HG02798 (cell line): ENCODE data around the gene CYFIP2.

ENCODE experiments used
- ATAC-seq: cut with Tn5 transposase; IDR thresholded peaks from one replicate; pipeline ENCODE4 v1.9.1; 2021; ENCODE audit warnings: mild to moderate bottlenecking; ENCODE audit not compliant: unreplicated experiment, poor library complexity

CYFIP2 gene

GRCh38 chr5:157253547-157253946 lies 12.4 kb upstream of the CYFIP2 start:
- peak; percentile 49 for ATAC-seq

GRCh38 chr5:157258450-157258849 lies 7.5 kb upstream of the CYFIP2 start:
- no peak for ATAC-seq

DNA sequence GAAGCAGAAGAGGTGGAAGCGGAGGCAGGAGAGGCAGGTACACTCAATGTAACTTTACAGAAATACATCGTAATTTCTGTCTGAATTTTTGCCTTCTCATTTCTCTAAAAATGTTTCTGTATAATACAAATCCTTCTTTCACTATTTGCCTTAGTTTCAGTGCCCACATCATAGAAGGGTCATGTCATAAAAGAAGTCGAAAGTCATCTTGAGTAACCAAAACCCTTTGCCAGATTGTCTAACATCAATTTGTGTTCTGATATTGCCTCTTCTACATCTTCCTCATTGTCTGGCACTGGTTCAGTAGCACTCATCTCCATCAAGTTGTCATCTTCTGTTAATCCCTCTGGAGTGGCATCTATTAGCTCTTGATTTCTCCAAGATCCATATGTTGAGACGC lies 6.2 kb upstream of the CYFIP2 start:
- no peak for ATAC-seq

- ATAC-seq: no peak
Measured at GRCh38 chr5:157263496-157264090, 2.3 kb upstream of the CYFIP2 start.

GRCh38 chr5:157266286-157267007 lies 524 bp downstream of the CYFIP2 start:
- ATAC-seq: peak; percentile 64

DNA sequence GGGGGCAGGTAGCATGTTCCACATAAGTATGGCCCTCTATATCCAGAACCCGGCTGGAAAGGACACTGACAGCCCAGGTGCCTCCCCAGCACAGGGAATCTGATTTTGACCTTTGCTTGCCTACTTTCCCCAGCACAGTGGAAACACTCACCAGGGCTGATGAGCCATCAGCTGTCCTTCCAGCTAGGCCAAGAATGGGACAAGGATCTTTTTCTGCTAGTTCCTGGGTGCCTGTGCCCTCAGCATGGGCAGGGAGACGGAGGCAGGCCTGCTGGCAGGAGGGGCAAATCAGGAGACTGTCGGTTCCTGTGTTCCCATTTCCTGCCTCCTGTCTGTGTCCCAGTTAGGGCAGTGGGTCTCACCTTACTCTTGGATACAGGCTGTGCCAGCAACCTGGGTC lies 1.1 kb downstream of the CYFIP2 start:
- no peak for ATAC-seq

DNA sequence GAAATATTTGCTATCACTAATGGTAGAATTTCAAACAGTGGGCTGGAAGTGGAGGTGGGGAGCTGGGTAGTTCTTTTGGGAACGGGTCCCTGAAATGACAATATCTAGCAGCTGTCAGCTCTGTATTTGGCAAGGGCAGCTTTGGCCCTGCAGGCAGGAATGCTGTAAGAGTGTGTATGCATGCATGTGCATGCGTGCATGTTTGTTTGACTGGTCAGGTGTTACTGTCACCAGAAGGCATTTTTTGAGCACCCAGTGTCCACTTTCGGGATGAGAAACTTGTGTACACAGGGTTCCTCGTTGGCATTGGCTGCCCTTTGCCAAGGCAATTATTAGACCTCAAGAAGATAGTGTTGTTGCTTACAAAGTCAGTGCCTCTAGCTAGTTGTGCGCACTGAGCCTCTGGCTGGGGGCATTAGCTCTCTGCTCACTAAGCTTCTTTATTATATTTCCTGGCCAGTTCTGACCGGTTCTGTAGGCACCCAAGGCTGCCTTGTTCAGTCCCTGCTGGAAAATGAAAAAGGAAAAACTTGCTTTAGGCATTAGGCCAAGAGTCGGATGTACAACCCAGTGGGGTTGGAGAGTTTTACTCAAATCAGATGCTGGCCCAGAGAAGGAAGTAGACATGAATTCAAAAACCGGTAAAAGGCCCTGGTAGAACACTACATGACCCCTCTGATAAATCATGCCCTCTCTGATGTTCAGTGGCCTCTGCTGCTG lies 2.0 kb downstream of the CYFIP2 start:
- no peak for ATAC-seq

- no peak for ATAC-seq
Measured at GRCh38 chr5:157269165-157269671, 3.3 kb downstream of the CYFIP2 start.

DNA sequence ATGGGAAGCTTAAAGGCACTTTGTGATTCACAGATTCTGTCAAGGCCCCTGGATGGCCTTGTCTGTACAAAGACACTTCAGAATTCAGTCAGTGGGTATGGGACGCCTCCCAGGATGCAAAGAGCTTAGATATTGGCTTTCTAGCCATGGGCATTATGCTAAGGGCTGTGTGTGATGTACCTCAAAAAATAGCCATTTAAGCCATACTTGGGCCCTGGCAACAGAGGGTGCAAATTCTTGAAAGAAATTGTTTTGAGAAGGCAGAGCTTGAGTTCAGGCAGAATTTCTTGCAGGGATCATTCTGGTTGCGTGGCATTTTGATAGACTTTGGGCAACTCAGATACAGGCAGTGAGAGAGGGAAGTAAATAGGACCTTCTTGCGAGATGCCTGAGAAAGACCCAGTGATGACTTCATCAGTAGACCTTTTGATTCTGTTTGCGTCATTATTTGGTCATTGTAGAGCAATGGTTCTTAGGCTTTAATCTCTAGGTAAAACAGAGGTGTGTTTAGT lies 3.9 kb downstream of the CYFIP2 start:
- ATAC-seq: no peak

DNA sequence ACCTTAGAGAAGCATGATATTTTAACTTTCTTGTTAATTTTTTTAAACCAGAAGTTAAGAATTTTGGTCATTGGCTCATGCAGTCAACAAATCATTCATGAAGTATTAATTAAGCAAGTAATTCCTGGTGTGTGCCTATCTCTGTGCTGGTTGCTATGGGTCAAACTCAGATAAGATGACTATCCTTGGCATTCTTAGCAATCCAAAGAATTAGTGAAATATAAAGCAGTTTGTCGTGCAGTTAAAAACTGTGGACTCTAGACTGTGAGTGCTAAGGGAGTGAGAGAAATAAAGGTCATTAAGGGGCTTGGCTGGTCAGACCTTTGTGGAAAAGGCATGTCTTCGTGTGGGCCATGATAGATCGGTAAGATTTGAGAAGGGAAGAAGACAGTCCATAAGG lies 4.8 kb downstream of the CYFIP2 start:
- ATAC-seq: no peak

DNA sequence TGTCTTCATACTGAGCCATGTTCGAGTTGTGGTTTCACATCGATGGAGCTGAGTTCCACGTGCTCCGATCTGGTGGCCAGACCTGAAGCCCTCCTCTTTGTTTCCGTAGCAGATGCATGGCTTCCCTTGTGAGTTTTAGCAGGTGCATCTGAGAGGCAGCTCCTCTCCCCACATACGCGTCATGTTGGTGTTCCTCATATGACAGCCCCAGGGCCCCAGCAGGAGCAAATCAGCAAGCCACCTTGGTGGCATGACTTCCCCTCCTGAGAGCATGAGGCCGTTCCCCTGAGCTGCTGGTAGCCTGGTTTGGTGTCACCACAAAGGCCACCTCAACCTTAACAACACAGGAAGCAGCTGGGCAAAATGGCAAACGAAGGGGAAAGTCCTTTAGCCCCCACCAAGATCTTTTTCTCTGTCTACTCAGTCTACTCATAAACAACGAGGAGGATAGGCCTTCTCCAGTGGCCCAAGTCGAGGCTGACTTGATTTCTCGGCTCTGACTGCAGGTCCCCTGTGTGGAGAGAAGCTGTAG lies 5.9 kb downstream of the CYFIP2 start:
- ATAC-seq: peak; percentile 90

- ATAC-seq: peak; percentile 56
Measured at GRCh38 chr5:157273131-157273556, 7.2 kb downstream of the CYFIP2 start.

DNA sequence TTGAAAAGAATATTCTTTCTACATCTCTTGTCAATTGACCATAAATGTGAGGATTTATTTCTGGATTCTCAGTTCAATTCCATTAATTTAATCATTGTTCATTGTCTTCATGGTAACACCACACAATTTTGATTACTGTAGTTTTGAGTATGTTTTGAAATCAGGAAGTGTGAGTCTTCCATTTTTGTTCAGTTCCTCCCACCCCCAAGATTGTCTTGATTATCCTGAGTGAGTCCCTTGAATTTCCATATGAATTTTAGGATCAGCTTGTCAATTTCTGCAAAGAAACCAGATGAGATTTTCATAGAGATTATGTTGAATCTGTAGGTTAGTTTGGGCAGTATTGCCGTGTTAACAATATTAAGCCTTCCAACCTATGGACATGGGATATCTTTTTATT lies 9.5 kb downstream of the CYFIP2 start:
- ATAC-seq: no peak

DNA sequence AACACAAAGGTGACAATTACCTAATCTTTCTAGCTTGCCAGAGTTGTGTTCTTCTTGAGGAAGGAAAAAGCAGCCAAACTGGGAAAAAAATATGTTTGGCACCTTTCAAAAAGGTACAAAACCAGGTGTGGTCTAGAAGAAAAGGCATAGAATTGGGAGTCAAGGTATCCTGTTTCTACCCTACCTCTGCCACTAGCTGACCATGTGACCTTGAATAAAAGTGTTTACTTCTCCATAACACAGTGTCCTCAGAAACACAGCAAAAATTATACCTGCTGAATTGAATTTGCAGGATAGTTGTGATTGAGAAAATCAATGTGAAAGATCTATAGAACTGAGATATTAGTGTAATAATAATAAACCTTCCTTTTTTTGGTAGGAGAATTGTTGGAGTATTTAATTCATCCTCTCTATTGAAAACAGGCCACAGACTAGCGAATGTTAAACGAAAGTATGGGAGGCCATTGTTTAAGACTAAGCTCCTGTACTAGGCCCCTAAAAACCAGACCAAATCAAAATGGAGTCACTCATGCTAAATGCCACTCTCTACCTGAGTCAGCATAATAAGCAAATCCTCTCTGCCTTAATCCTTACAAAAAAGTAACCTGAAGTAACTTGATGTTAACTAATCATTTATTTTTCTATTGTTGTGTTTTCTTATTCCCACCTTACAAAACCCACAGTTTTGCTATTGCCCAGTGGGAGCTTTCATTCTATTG lies 12.6 kb downstream of the CYFIP2 start:
- no peak for ATAC-seq

DNA sequence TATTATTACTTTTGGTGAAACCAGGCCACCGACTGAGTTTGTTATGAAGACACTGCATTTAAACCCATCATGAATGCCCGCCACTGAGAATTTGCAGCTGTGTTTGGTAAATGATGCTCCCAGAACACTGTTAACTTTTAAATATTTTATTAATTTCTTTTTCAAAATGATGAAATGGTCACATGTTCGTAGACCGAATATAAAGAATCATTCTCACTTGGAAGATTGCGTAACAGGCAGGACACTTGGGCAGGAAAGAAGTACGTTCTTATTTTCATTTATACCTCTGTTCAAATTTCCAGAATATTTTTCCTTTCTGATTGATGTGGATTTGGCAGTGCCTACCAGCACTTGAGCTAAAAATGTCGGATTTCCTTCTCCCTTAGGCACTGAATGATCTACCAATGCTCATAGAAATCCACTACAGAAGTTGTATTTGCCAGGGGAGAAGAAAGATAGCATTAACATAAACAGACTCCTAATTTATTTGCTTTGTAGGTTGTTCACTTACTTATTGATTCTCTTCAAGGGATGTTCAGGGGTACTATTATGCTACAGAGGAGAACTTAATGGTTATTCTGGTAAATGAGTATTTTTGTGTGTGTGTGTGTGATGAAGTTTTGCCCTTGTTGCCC lies 13.8 kb downstream of the CYFIP2 start:
- no peak for ATAC-seq

GRCh38 chr5:157280927-157281326 lies 15.0 kb downstream of the CYFIP2 start:
- ATAC-seq: no peak

DNA sequence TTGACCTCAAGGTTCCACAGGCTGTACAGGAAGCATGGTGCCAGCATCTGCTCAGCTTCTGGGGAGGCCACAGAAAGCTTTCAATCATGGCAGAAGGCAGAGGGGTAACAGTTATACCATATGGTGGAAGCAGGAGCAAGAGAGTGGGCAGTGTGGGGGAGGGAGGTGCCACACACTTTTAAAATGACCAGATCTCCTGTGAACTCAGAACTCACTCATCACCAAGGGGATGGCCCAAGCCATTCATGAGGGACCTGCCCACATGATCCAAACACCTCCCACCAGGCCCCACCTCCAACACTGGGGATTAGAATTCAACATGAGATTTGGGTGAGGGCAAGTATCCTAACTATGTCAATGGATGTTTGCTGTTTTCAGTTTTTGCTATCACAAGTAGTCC lies 16.2 kb downstream of the CYFIP2 start:
- ATAC-seq: no peak

DNA sequence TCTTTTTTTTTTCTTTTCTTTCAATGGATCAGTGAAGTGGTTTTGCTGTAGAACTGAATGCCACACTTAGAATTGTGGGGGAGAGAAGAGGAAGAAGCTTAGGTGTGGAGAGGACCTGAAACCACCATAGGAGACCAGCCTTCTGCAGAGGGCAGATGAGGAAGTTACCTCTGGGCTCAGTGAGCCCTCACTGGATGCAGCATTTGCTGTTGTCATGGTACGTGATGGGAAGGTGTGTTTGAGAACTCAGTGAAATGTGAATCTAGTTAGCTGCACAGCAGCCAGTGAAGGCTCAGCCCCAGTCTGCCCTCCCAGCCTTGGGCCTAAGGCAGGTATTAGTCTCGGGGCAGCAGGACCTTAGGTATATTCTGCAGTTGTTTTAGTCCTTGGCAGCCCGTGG lies 17.5 kb downstream of the CYFIP2 start:
- ATAC-seq: peak; percentile 99

GRCh38 chr5:157284458-157285212 lies 18.7 kb downstream of the CYFIP2 start:
- ATAC-seq: no peak
